GM19025 (cell line): ENCODE data around the gene MLLT1.
"Not testable (repeated sequence)": the region's sequence is repeated elsewhere in the genome, so short reads cannot be mapped to it uniquely, and the experiment has no call there.

Experiments
- ATAC-seq: cut with Tn5 transposase; IDR thresholded peaks from one replicate; pipeline ENCODE4 v1.9.1; 2021; ENCODE audit warnings: mild to moderate bottlenecking, low read depth, moderate library complexity; ENCODE audit not compliant: unreplicated experiment

The MLLT1 gene, protein sequence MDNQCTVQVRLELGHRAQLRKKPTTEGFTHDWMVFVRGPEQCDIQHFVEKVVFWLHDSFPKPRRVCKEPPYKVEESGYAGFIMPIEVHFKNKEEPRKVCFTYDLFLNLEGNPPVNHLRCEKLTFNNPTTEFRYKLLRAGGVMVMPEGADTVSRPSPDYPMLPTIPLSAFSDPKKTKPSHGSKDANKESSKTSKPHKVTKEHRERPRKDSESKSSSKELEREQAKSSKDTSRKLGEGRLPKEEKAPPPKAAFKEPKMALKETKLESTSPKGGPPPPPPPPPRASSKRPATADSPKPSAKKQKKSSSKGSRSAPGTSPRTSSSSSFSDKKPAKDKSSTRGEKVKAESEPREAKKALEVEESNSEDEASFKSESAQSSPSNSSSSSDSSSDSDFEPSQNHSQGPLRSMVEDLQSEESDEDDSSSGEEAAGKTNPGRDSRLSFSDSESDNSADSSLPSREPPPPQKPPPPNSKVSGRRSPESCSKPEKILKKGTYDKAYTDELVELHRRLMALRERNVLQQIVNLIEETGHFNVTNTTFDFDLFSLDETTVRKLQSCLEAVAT

DNA sequence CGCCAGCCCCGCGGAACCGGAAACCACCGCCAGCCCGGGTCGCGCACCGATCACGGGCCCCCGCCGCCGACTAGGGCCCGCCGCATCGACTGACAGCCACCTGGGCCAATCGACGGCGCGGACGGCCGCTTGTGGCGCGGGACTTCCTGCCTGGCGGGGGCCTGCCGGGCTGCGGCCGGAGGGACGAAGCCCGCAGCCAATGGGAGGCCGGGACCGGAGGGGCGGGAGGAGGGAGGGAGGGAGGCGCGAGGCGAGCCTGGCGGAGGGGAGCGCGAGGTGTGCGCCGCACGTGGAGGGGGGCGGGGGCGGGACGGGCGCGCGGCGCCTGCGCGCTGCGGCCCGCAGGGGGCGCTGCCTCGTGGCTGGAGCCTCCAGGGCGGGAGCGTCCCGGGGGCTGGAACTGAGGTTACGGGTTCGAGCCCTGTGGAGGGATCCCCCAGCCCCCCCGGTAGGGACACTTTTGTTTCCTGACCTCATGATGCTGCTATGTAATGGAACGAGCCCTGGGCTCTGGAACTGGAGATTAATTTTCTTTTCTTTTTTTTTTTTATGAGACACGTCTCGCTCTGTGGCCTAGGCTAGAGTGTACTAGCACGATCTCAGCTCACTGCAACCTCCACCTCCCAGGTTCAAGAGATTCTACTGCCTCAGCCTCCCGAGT lies at the start of gene MLLT1:
TSS of gene MLLT1 (minus strand) at position 45 of the 661 bp plus-strand sequence. CDS start 191 bp downstream, outside the sequence.
- ATAC-seq = peak; percentile 92

DNA sequence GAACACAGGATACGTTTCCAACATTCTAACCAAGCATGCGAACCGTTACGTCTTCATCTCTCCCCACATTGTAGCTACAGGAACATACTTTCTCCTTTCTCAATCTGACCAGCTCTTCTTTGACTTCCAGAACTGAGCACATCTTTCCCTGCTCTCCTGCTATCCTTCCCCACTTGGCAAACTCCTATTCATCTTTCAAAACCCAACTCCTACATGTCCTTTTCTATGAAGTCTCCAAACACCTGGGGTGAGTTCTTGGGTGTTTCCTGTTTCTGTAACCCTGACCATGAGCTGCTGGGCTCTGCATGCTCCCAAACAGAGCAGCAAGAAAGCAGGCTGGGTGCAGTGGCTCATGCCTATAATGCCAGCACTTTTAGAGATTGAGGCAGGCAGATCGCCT lies 47.0 kb upstream of the MLLT1 start:
- no peak for ATAC-seq

DNA sequence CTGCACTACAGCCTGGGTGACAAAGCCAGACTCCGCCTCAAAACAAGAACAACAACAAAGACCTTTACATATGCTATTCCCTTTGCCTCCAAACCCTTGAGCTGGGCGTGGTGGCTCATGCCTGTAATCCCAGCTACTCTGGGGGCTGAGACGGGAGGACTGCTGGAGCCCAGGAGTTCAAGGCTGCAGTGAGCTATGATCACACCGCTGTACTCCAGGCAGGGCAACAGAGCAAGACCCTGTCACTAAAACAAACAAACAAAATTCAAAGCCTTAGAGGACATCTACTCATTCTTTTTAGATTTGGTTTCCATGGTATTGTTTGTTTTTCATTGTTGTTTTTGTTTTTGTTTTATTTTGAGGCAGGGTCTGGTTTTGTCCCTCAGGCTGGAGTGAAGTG lies 45.8 kb upstream of the MLLT1 start:
- ATAC-seq = no peak

DNA sequence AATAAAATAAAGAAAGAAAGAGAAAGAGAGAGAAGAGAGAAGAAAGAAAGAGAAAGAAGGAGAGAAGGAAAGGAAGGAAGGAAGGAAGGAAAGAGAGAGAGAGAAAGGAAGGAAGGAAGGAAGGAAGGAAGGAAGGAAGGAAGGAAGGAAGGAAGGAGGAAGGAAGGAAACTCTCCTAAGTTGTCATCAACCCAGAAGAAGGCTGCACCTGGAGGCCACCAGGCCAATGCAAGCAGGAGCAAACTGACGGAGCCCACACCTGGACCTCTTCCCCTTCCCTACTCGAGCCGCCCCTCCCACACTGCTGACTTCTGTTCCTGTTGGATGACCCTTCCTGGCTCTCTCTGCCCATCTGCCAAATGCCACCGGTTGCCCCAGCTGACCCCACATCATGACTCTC lies 45.0 kb upstream of the MLLT1 start:
- ATAC-seq = no peak

DNA sequence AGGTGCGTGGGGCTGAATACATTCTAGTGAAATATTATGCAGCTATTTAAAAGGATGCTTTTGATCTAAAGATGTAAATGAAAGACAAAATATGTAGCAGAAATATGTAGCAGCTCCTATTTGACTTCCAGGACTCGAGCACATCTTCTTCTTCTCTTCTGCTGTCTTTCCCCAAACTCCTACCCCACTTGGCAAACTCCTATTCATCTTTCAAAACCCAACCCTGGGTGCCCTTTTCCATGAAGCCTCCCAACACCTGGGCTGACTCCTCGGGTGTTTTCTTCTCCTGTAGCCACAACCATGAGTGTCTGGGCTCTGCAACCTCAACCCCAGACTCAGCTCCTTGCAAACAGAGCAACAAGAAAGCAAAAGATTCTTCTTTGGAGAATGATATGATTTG lies 42.5 kb upstream of the MLLT1 start:
- no peak for ATAC-seq

DNA sequence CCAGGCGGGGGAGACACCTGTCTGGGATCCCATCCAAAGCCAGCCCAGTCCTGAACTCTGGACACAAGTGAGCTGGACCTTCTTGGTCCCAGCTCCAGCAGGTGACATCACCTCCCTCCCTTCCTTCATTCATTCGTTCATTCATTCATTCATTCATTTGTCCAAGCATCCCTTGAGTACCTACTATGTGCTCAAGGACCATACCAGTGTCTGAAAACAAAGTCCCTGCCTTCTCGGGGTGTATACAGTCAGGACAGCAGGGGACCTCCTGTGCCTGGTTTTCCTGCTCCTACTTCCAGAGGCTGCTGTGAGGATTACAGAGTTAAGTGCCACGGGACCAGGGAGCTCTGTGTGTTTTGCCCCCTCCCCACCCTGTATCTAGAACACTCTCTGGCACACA lies 39.6 kb upstream of the MLLT1 start:
- ATAC-seq = no peak

DNA sequence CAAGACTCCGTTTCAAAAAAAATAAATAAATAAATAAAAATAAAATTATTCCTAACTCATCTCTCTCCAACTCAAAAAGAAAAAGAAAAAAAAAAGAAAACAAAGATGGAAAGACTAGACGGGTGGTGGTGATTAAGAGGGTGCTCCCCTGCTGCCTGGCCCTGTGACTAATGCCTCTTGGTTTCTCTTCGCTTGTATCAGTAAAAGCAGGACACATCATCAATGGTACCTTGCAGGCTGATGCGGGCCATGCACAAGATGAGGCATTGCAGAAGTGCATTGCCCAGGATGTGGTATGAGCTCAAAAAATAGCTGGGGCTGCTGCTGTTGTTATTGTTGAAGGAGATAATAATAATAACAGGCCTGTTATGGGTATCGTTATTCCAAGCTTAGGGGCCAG lies 39.0 kb upstream of the MLLT1 start:
- ATAC-seq = no peak

DNA sequence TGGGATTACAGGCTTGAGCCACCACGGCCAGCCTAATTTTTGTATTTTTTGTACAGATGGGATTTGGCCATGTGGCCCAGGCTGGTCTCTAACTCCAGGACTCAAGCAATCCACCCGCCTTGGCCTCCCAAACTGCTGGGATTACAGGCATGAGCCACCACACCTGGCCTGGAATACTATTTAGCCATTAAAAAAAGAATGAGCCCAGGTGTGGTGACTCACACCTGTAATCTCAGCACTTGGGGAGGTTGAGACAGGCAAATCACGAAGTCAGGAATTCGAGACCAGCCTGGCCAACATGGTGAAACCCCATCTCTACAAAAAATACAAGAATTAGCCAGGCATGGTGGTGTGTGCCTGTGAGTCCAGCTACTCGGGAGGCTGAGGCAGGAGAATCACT lies 35.9 kb upstream of the MLLT1 start:
- not testable (repeated sequence) for ATAC-seq

DNA sequence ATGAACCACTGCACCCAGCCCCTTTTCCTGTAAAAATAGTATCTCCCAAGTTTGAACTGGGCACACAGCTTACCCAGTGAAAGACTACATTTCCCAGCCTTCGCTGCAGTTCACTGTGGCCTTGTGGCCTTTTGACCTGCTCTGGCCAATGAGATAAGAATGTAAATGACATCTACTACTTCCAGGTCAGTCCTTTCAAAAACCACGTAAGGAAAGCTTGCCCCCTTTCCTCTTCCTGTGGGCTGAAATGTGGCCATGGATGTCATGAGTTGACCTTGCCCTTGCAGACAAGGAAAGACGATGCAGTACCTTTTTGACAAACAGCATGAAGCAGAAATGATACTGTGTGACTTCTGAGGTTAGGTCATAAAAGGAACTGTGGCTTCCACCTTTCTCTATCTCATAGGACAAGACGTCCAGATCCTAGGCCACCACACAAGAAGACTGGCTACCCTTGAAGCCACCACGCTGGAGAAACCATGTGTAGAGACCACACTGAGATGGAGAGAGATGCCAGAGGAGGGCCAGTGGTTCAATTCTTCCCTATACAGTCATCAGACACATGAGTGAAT lies 33.7 kb upstream of the MLLT1 start:
- no peak for ATAC-seq

DNA sequence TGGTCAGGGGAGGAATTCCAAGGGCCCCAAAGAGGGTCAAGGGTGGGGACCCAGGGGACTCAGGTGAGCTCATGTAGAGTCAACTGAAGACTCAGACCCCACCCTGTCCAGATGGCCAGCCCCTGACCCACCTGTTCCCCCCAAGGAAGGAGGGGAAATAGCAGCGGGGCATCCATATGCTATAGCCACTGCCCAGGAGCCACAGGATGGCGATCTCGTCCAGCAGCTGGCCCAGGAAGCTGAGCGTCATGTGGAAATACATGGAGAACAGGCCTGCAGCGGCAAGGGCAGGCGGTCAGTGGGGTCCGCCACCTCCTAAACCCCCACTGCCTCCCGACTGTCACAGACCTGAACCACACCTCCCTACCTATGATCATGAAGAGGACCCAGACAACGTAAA lies 32.2 kb upstream of the MLLT1 start:
- ATAC-seq = no peak

DNA sequence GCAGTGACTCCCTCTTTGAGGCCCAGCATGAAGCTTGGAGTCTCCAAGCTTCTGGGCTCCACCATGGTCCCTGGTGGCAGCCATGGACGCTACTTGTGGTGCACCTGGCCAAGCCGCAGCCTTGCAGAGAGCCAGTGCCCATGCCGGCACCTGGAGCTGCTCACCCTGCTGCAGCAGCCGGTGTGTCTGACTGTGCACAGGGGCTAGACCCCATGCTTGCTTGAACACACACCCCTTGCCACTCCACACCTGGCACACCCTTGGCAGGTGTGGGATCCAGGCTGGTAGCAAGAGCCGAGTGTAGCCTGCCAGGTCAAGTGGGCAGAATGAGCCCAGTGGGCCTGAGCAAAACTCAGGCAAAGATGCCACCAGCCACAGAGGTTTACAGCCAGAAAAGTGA lies 18.6 kb upstream of the MLLT1 start:
- no peak for ATAC-seq

DNA sequence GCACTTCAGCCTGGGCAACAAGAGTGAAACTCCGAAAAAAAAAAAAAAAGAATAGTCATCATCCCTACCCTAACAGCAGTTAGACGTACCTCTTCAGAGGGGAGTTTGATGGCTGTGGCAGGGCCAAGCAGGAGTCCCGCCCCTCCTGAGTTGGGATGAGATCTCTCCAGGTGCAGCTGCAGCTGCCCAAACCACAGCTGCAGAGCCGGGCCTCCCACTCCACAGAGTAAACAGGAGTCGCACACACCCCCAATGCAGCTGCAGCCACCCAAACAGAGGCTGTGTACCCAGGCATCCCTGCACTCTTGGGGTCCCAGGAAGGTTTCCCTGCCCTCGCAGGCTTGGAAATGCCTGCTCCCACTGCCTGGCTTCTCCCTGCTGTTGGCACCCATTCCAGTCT lies 17.4 kb upstream of the MLLT1 start:
- no peak for ATAC-seq

DNA sequence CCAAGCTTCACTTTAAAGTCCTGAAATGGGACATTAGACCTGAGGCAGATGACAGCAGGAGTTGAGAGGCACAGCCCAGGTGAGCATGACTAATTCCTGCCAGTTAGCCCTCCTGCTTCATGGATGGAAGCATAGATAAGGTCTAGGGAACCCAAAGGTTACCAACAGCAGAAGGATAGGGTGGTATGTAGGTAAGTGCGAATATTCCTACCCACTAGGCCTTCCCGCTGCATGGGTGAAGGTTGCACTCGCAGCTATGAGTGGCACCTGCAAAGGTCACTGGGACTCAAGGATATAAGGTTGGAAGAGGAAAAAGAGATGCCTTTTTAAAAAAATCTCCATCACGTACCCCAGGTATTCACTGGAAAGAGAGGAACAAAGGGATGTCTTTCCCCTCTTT lies 12.2 kb upstream of the MLLT1 start:
- no peak for ATAC-seq

DNA sequence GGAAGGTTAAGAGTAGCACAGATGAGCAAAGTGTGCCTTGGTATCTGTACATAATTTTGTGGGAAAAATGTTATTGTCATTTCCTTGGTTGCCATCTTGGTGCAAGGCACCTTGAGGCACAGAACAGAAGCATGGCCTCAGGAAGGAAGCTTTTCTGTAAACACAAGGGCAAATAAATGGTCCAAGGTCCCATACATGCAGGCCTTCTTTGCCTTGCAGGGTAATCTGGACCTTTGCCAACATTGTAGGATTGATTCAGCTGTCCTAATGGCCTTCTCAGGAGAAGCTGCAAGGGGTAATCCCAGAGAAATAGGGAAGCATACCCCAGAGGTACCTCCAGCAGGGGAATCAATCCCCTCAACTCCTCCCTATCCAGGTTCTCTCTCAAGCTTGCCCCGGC lies 9.0 kb upstream of the MLLT1 start:
- ATAC-seq = no peak

DNA sequence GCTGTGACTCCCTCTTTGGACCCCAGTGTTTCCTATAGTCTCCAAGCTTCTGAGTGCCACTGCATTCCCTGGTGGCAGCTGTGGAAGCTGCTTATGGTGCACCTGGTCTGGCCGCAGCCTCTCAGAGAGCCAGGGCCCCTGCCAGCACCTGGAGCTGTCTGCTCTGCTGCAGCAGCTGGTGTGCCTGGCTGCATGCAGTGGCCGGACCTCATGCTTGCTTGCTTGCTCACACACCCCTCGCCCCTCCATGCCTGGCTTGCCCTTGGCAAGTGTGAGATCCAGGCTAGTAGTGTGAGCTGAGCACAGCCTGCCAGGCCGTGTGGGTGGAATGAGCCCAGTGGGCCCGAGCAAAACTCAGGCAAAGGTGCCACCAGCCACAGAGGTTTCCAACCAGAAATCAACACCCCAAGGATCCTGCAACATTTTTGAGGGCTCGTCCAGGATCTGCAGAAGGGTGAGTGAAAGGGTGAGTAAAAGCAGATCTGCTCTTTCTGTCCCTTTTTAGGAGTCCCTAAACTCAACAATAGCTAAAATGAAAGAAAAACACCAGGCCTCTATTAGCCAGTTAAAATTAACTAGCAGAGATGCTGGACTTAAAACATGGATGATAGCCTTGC lies 7.6 kb upstream of the MLLT1 start:
- no peak for ATAC-seq

DNA sequence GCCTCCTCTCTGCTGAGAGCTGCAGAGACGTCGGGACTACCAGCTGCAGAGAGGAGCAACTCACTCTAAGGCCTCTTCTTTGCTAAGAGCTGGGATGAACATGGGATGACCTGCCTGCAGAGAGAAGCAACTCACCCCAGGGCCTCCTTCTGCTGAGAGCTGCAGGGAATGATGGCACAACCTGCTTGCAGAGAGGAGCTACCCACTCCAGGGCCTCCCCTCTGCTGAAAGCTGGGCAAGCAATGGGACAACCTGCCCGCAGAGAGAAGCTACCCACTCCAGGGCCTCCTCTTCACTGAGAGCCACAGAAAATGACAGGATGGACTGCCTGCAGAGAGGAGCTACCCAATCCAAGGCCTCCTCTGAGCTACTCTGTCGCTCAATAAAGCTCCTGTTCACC lies 6.9 kb upstream of the MLLT1 start:
- ATAC-seq = no peak

DNA sequence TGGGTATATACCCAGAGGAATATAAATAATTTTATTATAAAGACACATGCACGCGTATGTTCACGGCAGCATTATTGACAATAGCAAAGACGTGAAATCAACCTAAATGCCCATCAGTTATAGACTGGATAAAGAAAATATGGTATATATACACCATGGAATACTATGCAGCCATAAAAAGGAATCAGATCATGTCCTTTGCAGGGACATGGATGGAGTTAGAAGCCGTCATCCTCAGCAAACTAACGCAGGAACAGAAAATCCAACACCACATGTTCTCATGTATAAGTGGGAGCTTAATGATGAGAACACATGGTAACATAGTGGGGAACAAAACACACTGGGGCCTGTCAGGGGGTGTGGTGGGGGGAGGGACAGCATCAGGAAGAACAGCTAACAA lies 2.6 kb upstream of the MLLT1 start:
- not testable (repeated sequence) for ATAC-seq

DNA sequence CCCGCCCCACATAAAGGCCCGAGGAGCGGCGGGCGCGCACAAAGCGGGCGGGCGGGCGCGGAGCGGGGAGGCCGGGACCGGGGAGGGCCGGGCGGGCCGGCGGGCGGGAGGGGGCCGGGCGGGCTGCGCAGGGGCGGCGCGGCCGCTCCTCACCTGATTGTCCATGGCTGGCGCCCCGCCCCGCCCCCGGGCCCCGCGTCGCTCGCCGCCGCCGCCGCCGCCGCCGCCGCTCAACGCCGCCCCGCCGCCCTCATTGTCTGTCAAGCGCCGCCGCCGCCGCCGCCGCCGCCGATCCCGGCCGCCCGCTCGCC lies 200 bp downstream of the MLLT1 start:
- peak; percentile 26 for ATAC-seq

DNA sequence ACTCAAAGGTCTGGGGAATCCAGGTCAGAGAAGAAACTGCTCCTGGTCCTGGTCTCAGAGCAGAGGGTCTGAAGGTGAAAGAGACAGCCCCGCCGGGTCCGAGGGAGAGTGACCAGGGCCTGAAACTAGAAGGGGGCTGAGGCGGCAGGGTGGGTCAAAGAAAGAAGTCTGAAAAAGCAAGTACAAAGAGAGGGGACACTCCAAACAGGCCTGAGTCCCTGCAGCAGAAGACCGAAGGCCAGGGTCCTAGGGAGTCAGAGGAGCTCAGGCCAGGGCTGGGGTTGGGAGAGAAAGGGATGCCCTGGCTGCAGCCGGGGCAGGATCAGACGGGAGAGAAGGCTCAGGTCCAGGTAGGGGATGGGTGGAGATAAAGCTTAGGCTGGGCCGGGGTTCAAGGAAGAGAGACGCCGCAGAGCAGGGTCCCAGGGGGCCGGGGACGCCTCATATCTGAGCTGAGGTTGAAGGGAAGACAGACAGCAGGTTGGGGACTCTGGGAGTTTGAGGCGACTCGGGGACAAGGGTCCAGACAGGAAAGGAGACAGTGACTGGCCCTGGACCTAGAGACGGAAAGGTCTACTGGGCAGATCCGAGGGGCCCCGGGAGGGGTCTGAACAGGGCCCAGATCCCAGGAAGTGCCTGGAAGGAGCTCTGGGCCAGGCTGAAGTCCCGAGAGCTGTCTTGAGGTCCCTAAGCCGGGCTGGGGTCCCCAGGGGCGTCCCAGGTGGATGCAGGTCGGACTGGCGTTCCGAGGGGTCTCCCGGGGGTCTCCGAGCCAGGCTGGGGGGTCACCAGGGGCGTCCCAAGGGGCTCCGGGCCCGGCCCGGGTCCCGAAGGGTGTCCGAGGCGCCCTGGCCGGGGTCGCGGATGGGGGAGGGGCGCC lies 795 bp downstream of the MLLT1 start:
- ATAC-seq = no peak

DNA sequence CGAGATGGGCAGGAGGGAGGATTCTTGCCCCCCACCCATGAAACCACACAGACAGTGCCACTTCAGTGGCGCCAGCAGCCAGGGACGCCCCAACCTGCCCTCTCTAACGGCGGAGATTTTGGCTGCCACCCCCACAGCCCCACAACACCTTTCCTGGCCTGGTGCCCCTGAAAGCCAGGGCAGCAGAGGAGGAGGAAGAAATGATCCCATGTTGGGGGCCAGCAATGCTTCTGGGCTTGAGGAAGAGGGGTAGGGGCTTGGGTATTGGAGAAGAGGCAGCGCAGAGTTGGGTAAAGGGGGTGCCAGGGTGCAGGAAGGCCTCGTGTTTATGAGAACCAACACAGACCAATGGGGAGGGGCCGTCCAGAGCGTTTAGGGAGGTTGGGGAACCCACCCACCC lies 1.7 kb downstream of the MLLT1 start:
- no peak for ATAC-seq
